HG02981 (cell line): ENCODE data around the gene LMBR1.
"Not testable (repeated sequence)": the region's sequence is repeated elsewhere in the genome, so short reads cannot be mapped to it uniquely, and the experiment has no call there.

Experiments
- ATAC-seq: cut with Tn5 transposase; IDR thresholded peaks from one replicate; pipeline ENCODE4 v1.9.1; 2021; ENCODE audit warnings: mild to moderate bottlenecking, moderate library complexity; ENCODE audit not compliant: unreplicated experiment

LMBR1 gene

DNA sequence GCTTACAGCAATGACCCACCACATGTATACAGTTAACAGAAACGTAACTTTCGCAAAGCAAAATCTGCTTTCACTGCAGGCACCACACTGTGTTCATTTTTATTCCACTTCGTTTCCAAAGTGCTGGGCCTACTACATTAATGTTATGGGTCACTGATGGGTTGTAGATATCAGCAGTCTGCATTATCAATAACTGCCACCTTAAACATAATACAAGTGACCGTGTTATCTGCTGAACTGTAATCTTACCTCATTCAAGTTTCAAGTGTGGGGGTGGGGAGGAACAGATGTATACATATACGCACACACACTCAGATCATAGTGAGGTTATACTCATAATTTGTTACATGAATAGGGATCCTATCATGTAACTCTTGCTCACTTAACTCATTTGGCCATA is 231.3 kb downstream of the LMBR1 start:
- no peak for ATAC-seq

DNA sequence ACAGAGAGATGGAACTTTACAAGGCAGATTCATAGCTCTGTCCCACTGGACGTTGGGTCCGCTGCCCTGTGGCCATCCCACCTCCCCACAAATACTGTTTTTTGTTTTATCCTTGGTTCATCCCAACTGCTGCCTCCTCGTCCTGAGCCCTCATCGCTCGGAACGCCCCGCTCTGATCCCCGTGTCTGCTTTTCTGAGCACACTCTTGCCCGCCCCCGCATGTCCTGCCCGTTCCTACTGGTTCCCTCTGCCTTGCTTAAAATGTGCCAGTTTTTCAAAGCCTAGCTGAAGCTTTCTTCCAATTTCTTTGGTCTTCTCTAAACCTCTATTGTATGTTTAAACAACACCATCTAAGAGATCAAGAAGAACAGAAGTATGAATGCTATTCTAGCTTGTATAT is 233.0 kb downstream of the LMBR1 start:
- no peak for ATAC-seq

- ATAC-seq, result no peak
These were observed 233.8 kb downstream of the LMBR1 start for GRCh38 chr7:156659203-156659602.

DNA sequence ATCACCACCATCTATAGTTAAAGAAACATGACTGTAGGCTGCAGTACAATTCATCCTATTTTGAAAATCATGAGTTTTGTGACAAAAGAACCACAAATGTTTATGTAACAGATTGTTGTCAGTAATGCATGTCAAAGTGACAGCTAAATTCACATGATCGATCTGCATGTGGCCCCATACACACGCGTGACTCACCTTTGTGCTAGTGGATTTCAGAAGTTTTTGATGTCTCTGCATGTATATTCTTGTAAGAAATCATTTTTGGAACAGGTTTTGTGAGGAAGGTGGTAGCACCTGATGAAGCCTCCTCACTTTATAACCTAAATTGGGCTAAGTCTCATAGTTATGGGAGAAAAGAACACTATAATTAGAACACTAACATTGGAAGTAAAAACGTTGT is 235.3 kb downstream of the LMBR1 start:
- ATAC-seq, result no peak

- ATAC-seq, result peak; percentile 52
These were observed 236.4 kb downstream of the LMBR1 start for GRCh38 chr7:156656598-156656997.

- no peak for ATAC-seq
These were observed 237.0 kb downstream of the LMBR1 start for GRCh38 chr7:156655983-156656382.

DNA sequence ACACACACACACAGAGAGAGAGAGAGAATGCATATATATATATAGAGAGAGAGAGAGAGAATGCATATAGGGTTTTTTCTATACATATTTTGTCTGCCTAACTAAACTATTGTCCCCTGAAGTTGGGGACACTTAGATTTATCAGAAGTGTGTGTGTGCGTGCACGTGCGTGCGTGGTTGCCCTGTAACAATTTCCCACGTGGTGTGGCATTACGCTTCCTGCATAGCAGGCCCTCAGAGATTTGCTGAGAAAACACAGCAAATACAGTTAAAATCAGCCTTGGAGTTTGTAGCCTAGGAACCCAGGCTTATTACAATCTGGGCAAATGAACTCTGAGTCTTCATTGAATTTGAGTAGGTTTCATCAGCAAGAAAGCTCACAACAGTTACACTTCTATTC is 237.7 kb downstream of the LMBR1 start:
- no peak for ATAC-seq

DNA sequence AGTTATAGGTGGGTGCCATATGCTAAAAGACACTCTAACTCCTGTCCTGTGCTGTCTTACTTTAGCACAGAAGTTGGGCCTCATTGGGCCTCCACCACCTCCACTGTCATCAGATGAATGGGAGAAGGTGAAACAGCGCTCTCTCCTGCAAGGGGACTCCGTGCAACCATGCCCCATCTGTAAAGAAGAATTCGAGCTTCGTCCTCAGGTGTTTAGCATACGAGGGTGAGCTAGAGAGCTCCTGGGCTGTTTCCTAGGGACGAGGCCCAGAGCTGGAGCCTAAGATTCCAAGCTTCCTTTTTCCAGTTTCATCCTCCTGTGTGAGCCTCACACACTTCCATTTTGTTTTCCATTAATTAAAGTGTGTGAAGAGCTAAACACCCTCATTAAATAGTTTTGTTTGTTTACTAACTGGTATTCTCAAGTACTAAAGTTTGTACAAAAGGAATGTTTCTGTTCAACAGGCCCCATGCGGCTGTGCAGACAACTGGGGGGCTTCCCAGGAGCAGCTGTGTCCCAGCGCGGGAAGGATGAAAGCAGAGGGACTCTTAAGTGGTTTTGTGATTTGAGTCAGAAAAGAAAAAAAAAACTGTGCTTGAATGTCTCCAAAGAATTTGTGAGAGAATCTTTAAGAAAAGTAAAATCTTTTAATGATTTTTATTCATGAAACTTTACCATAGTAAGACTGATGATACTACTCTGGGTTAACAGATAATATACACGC is 238.3 kb downstream of the LMBR1 start:
- ATAC-seq, result no peak

DNA sequence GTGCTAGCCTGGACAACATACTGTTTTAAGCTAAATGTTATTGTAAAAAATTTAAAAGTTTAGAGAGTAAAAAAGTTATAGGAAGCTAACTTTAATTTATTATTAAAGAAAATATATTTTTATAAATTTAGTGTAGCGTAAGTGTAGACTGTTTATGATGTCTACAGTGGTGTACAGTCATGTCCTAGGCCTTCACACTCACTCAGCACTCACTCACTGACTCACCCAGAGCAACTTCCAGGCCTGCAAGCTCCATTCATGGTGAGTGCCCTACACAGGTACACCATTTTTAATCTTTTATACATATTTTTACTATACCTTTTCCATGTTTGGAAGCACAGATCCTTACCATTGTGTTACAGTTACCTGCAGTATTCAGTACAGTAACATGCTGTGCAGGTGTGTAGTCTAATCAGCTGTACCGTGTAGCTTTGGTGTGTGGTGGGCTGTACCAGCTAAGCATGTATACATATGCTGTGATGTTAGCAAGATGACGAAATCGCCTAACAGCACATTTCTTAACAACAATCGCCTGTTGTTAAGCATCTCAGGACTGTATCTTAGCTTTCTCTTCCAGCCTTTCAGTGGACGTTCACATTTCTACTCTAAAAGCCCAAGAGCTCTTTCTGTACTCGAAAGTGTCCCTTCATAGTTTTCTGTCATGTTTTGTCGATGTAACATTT is 240.0 kb downstream of the LMBR1 start:
- no peak for ATAC-seq

GRCh38 chr7:156651474-156651873 is 241.5 kb downstream of the LMBR1 start:
- ATAC-seq, result no peak

DNA sequence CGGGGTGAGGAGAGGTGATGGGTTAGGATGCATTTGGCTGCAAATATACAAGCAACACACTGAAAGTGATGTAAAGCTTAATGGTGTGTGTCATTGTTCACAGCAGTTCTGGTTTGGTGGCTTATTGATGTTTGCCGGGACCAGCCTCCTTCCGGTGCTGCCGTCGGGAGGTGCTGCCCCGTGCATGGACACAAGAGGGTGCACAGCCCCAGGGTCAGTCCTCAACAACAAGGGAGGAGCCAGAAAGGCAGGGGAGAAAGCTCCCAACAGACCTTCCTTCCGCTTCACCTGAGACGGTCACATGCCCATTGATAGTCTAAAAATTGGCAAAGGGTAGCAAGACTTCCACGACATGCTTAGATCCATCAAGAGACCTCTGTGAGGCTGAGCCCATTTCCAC is 242.9 kb downstream of the LMBR1 start:
- no peak for ATAC-seq

- ATAC-seq, result not testable (repeated sequence)
These were observed 245.7 kb downstream of the LMBR1 start for GRCh38 chr7:156647330-156647729.

GRCh38 chr7:156642306-156643045 is 250.5 kb downstream of the LMBR1 start:
- ATAC-seq, result no peak

GRCh38 chr7:156640949-156641485 is 252.0 kb downstream of the LMBR1 start:
- peak; percentile 47 for ATAC-seq

DNA sequence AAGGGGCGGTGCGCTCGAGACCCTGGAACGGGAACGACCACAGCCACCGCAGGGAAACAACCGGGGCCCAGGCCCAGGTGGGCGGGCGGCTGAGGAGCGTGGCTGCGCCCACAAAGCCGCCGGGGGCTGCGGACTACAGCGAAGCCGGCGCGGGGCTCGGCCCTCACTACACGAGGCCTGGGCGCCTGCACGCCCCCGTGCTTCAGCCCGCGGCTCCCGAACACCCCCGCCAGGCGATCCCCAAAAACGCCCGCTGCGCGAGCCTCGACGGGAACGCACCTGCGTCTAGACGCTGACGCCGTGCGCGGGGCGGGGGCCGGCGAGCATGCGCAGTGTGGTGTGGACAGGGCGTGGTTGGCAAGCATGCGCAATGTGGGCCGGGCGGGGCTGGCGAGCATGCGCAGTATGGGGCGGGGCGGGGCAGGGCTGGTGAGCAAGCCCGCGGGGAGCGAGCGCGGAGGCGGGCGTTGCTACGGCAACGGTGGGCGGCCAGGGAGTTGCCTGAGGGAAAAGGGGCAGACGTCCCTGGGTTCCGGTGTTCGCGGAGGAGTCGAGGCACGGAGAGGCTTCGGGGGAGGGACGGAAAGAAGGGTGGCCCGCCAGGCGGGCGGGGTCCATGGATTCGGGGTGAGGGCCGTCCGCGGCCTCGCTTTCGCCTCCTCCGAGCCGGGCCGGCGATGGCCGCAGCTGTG is 252.6 kb downstream of the LMBR1 start, which contains the start of gene RNF32:
Gene RNF32, plus strand, starts transcription at position 518 of the 692 bp plus-strand sequence. CDS start 3,104 bp downstream, outside the sequence.
- ATAC-seq, result peak; percentile 80

GRCh38 chr7:156639426-156640256 is 253.3 kb downstream of the LMBR1 start:
- ATAC-seq, result no peak

GRCh38 chr7:156638443-156639077 is 254.4 kb downstream of the LMBR1 start:
- no peak for ATAC-seq

- ATAC-seq, result not testable (repeated sequence)
These were observed 255.9 kb downstream of the LMBR1 start for GRCh38 chr7:156637093-156637492.
